VCaP (cell line): ENCODE measurements around the gene RIGI.
A peak's percentile ranks its signal among the peaks of the same experiment; 100 is the strongest.

Source experiments
- H3K27ac ChIP-seq: fragments of 450-650 bp; 2 replicates; pipeline ENCODE4 v1.5.1; 2017
- CTCF ChIP-seq: fragments of 450-650 bp; conservative IDR thresholded peaks from 2 replicates; pipeline ENCODE4 v1.5.1; 2017; ENCODE audit warnings: mild to moderate bottlenecking, moderate library complexity

The RIGI gene

GRCh38 chr9:32565967-32566366 is 40.0 kb upstream of the RIGI start:
- H3K27ac ChIP-seq = no peak overlapping the region
- no peak for TF ChIP-seq CTCF

- no peak for TF ChIP-seq CTCF
- no peak overlapping the region for H3K27ac ChIP-seq
Measured at GRCh38 chr9:32558408-32558934, 32.5 kb upstream of the RIGI start.

- TF ChIP-seq CTCF = no peak
- H3K27ac ChIP-seq = no peak overlapping the region
Measured at GRCh38 chr9:32554591-32554990, 28.6 kb upstream of the RIGI start.

GRCh38 chr9:32554107-32554506 is 28.1 kb upstream of the RIGI start:
- TF ChIP-seq CTCF = no peak
- H3K27ac ChIP-seq = 0 out of 2 replicates have a peak overlapping the region, but pooled peaks have one; percentile 91

- TF ChIP-seq CTCF = no peak
Measured at GRCh38 chr9:32552172-32552872, 26.3 kb upstream of the RIGI start, which contains the start of the genes SMIM27 and TOPORS. Gene SMIM27 (plus strand): TSS chr9:32552327. CDS start chr9:32552435, 108 bp downstream. Gene TOPORS (minus strand): TSS chr9:32552586. CDS start chr9:32552436, 150 bp downstream.

GRCh38 chr9:32551276-32552051 is 25.5 kb upstream of the RIGI start:
- no peak for TF ChIP-seq CTCF
- peak overlapping the region; percentile 91 for H3K27ac ChIP-seq

More at GRCh38 chr9:32552172-32552872, 26.3 kb upstream of the RIGI start, which contains the start of the genes SMIM27 and TOPORS:
- peak within 1 kb of the TSS; percentile 91 for H3K27ac ChIP-seq
